Activated B cell treated with CpG ODN at 0.5 μM for 24 hours (primary cell): ENCODE results near the gene OPRM1. TPM values are rescaled to one million over a fixed set of nuclear protein-coding genes. Genes with fewer than 3 reads are reported as not detected.
"Not testable (repeated sequence)": the region's sequence is repeated elsewhere in the genome, so short reads cannot be mapped to it uniquely, and the experiment has no call there.

Experiments used
- ATAC-seq: fragments of 200-7000 bp; cut with Tn5 transposase; one replicate; pipeline ENCODE4 v1.10.0; 2021; ENCODE audit warnings: low read depth, mild to moderate bottlenecking, moderate library complexity
- CTCF ChIA-PET: fragments of 350-600 bp; sonication (Branson Sonifier 250); formaldehyde crosslinking; loops from one replicate; lab custom pipeline; 2021; ENCODE audit warnings: antibody characterized with exemption; lab: Charles Lee
- POLR2A ChIA-PET: fragments of 350-600 bp; sonication (Branson Sonifier 250); formaldehyde crosslinking; loops from one replicate; lab custom pipeline; 2021; ENCODE audit warnings: antibody characterized with exemption; lab: Charles Lee
- DNase-seq: peaks from one replicate; pipeline ENCODE4 v3.0.0; 2022
- H3K27ac Mint-ChIP-seq: one replicate; pipeline ENCODE4 v1.8.0; 2020; ENCODE audit warnings: mixed read lengths
- H3K27me3 Mint-ChIP-seq: one replicate; pipeline ENCODE4 v1.8.0; 2021; ENCODE audit warnings: mixed read lengths
- H3K36me3 Mint-ChIP-seq: one replicate; pipeline ENCODE4 v1.8.0; 2021; ENCODE audit warnings: low read depth, mixed read lengths
- H3K4me1 Mint-ChIP-seq: one replicate; pipeline ENCODE4 v1.8.0; 2021; ENCODE audit warnings: mixed read lengths
- H3K4me3 Mint-ChIP-seq: one replicate; pipeline ENCODE4 v1.8.0; 2020; ENCODE audit warnings: mild to moderate bottlenecking, mixed read lengths
- H3K9me3 Mint-ChIP-seq: one replicate; pipeline ENCODE4 v1.8.0; 2020; ENCODE audit warnings: mixed read lengths
- intact Hi-C: fragments of 100-400 bp; cut with micrococcal nuclease; formaldehyde crosslinking; loops from one replicate; pipeline ENCODE4 v1.15.1; 2024
- total RNA-seq: library from RNA; stranded (reverse); gene quantifications from 2 replicates; pipeline ENCODE4 v1.2.3, GENCODE V29; 2022
- TF ChIP-seq, protein P1 (sequence below): fragments of 200-600 bp; IDR thresholded peaks from one replicate; pipeline ENCODE4 v1.8.0; 2022; ENCODE audit warnings: antibody characterized with exemption, mild to moderate bottlenecking

The OPRM1 gene
- total RNA-seq, 1 donor from 2014 or later = not detected

DNA sequence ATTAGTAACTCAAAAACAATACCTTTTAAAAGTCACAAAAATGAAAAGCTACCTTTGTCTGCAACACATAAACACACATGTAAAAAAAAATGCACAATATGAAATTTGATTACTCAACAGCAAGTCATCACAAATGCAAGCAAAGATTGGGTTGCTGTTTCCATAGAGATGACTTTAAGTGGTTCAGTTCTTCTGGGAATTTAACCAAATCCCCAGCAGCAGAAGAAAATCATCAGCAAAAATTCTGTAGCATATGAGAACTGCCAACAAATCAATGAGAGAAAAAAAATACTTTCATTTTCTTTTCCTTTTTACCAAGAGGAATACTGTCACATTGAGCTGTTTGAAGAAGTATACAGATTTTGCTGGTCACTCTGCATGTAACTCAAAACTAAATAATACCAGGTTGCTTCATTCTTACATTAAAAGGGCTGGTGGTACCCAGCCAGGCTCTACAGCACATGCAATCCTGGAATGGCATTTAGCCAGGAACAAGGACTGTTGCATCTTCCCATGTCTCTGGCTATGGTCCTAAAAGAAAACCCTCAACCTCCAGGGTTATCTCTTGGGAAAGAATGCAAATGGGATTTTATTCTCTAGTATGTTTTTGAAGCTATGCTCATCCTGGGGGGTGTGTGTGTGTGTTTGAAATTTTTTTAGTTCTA lies 158.3 kb downstream of the OPRM1 start:
- ATAC-seq = no peak

DNA sequence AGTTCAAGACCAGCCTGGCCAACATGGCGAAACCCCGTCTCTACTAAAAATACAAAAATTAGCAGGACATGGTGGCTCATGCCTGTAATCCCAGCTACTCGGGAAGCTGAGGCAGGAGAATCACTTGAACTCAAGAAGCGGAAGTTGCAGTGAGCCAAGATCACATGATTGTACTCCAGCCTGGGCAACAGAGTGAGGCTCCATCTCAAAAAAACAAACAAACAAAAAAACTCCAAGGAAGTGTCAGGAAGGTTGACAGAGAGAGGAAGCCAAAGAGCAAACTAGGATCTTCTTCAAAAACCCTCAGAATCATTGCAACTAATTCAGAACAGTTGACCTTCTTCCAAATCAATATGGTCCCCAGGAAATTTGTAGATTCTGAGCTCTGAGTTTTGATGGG lies 162.6 kb downstream of the OPRM1 start:
- H3K4me3 Mint-ChIP-seq, DNase-seq, CTCF ChIA-PET, POLR2A ChIA-PET, H3K4me1 Mint-ChIP-seq, intact Hi-C loops, ATAC-seq, H3K27me3 Mint-ChIP-seq, H3K36me3 Mint-ChIP-seq, H3K9me3 Mint-ChIP-seq, H3K27ac Mint-ChIP-seq: not testable (repeated sequence)

More for the DNA sequence above, 158.3 kb downstream of the OPRM1 start:
- Mint-ChIP-seq H3K4me3 (no peak overlapping the region), H3K9me3 (no peaks in the 10 kb centered on the region), H3K4me1 (no peaks in the 10 kb centered on the region), H3K36me3 (no peaks in the 10 kb centered on the region), H3K27me3 (no peaks in the 10 kb centered on the region), H3K27ac (no peak overlapping the region)
- intact Hi-C loops = no loop called here
- TF ChIP-seq, protein P1, sequence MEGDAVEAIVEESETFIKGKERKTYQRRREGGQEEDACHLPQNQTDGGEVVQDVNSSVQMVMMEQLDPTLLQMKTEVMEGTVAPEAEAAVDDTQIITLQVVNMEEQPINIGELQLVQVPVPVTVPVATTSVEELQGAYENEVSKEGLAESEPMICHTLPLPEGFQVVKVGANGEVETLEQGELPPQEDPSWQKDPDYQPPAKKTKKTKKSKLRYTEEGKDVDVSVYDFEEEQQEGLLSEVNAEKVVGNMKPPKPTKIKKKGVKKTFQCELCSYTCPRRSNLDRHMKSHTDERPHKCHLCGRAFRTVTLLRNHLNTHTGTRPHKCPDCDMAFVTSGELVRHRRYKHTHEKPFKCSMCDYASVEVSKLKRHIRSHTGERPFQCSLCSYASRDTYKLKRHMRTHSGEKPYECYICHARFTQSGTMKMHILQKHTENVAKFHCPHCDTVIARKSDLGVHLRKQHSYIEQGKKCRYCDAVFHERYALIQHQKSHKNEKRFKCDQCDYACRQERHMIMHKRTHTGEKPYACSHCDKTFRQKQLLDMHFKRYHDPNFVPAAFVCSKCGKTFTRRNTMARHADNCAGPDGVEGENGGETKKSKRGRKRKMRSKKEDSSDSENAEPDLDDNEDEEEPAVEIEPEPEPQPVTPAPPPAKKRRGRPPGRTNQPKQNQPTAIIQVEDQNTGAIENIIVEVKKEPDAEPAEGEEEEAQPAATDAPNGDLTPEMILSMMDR = no peak
- POLR2A ChIA-PET = no interaction called here
- CTCF ChIA-PET = no interaction called here
- no peak for DNase-seq

- H3K4me3 Mint-ChIP-seq = no peak overlapping the region
- H3K9me3 Mint-ChIP-seq = no peaks in the 10 kb centered on the region
- H3K27me3 Mint-ChIP-seq = no peaks in the 10 kb centered on the region
- TF ChIP-seq, protein P1 = no peak
- DNase-seq = no peak
- H3K4me1 Mint-ChIP-seq = no peaks in the 10 kb centered on the region
- intact Hi-C loops = no loop called here
- ChIA-PET POLR2A (no interaction called here), CTCF (no interaction called here)
- no peak for ATAC-seq
- H3K36me3 Mint-ChIP-seq = no peaks in the 10 kb centered on the region
- H3K27ac Mint-ChIP-seq = no peak overlapping the region
These were observed 163.3 kb downstream of the OPRM1 start for GRCh38 chr6:154202339-154202738.

DNA sequence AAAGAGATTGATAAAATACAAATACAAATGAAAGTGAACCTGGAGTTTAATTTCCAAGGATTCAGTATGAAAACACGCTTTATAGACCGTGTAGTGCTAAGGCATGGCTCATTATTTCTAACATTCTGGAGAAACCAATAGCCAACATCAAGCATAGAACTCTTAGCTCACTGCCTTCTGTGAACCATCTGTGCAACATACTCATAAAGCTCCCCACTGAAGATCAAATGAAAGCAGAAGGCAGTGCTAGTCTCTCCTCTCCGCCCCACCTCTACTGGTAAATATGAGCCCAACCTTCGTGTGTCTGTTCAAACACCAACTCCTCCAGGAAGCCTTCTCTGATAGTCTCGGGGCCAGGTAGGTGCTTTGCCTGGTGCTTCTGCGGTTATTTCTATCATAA lies 163.9 kb downstream of the OPRM1 start:
- DNase-seq (no peak), ATAC-seq (no peak)
- Mint-ChIP-seq H3K9me3 (no peaks in the 10 kb centered on the region), H3K36me3 (no peaks in the 10 kb centered on the region), H3K27me3 (no peaks in the 10 kb centered on the region), H3K4me1 (no peaks in the 10 kb centered on the region), H3K4me3 (no peak overlapping the region), H3K27ac (no peak overlapping the region)
- intact Hi-C loops = no loop called here
- TF ChIP-seq, protein P1 = no peak
- ChIA-PET POLR2A (no interaction called here), CTCF (no interaction called here)

DNA sequence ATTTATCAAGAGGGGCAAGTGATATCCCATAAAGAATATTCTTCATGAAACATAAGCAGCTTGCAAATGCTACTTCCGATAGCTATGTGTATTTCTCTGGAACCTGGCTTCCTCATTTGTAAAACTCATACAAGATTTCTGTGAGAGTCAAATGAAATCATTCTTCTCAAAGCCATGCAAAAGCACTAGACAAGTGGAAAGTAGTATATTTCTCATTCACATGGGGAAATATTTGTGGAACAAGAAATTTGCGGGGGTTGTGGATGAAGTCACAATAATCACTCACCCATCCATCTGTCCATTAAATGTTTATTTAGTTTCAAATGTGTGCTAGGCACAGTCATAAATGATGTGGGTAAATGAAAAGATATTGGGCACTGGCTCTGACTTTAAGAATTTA lies 167.1 kb downstream of the OPRM1 start:
- Mint-ChIP-seq H3K36me3 (no peaks in the 10 kb centered on the region), H3K4me1 (no peaks in the 10 kb centered on the region), H3K27me3 (no peaks in the 10 kb centered on the region), H3K9me3 (no peaks in the 10 kb centered on the region), H3K27ac (no peak overlapping the region), H3K4me3 (no peak overlapping the region)
- ChIA-PET CTCF (no interaction called here), POLR2A (no interaction called here)
- DNase-seq (no peak), ATAC-seq (no peak)
- TF ChIP-seq, protein P1 = no peak
- intact Hi-C loops = no loop called here

DNA sequence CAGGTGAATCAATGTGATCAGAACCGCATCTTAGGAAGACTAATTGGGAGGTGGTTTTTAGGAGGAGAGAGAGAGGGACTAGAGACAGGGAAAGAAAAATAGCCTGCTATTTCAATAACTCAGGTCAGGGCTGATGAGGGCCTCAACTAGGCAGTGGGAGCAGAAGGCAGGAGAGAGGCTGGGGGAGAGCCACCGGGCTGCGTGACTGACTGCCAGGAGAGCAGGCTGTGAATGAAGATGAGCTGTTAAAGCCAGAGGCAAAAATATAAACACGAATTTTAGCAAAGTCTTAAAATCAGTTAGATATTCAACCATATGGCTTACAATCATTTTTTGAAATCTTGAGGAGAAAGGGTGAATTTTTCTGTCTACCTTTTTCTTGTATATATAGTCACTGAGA lies 168.0 kb downstream of the OPRM1 start:
- H3K4me3 Mint-ChIP-seq = no peak overlapping the region
- POLR2A ChIA-PET = no interaction called here
- CTCF ChIA-PET = no interaction called here
- intact Hi-C loops = no loop called here
- DNase-seq (no peak), ATAC-seq (no peak)
- no peaks in the 10 kb centered on the region for H3K36me3 Mint-ChIP-seq
- TF ChIP-seq, protein P1 = no peak
- H3K27me3 Mint-ChIP-seq = no peaks in the 10 kb centered on the region
- no peaks in the 10 kb centered on the region for H3K9me3 Mint-ChIP-seq
- no peak overlapping the region for H3K27ac Mint-ChIP-seq
- no peaks in the 10 kb centered on the region for H3K4me1 Mint-ChIP-seq
